HEK293 (cell line): Measurements from ENCODE around the gene FEV.

ENCODE experiments used
- CTCF ChIA-PET: fragments of 350-600 bp; formaldehyde crosslinking; extraction: SDS; loops from one replicate; lab custom pipeline; 2021; ENCODE audit warnings: antibody characterized with exemption; lab: Yijun Ruan, JAX
- POLR2A ChIA-PET: fragments of 300-600 bp; formaldehyde crosslinking; extraction: SDS; loops from one replicate; lab custom pipeline; 2020; ENCODE audit warnings: antibody characterized with exemption, inconsistent platforms; lab: Yijun Ruan, JAX
- H3K27ac ChIP-seq: fragments of 200-500 bp; sonication (Bioruptor generic); 2 replicates; pipeline ENCODE4 v1.5.1; 2014; ENCODE audit warnings: low read depth, low read length, control low read depth, inconsistent platforms; ENCODE audit errors: extremely low read depth
- H3K36me3 ChIP-seq, 2 experiments: fragments of 200-500 bp in 1 of 2; sonication (Bioruptor generic) in 1 of 2; 1 replicate in 1 of 2; 2 replicates in 1 of 2; pipeline ENCODE4 v1.5.1; 2014 to 2017; ENCODE audit warnings: inconsistent platforms in 2 of 2, low read length in 2 of 2; ENCODE audit not compliant: control insufficient read depth in 2 of 2, insufficient read depth in 1 of 2
- H3K4me1 ChIP-seq: fragments of 200-500 bp; sonication (Bioruptor generic); 2 replicates; pipeline ENCODE4 v1.5.1; 2014; ENCODE audit warnings: mild to moderate bottlenecking, low read length, inconsistent platforms; ENCODE audit not compliant: control insufficient read depth, insufficient read depth
- H3K4me3 ChIP-seq: 2 replicates; pipeline ENCODE4 v1.5.1; 2011; ENCODE audit warnings: low read depth, mild to moderate bottlenecking, control low read depth, low read length, moderate library complexity
- H3K9me3 ChIP-seq: fragments of 200-500 bp; sonication (Bioruptor generic); 2 replicates; pipeline ENCODE4 v1.5.1; 2014; ENCODE audit warnings: low read depth, low read length, inconsistent platforms; ENCODE audit not compliant: control insufficient read depth, insufficient read depth
- EGR2 ChIP-seq: fragments of 450-650 bp; formaldehyde crosslinking; IDR thresholded peaks from 2 replicates; pipeline ENCODE4 v1.5.1; 2016; ENCODE audit warnings: low read depth, missing biosample characterization, missing genetic modification characterization
- GFI1B ChIP-seq: fragments of 450-650 bp; formaldehyde crosslinking; IDR thresholded peaks from 2 replicates; pipeline ENCODE4 v1.5.1; 2016; ENCODE audit warnings: missing biosample characterization, missing genetic modification characterization
- GLIS2 ChIP-seq: fragments of 450-650 bp; formaldehyde crosslinking; IDR thresholded peaks from 2 replicates; pipeline ENCODE4 v1.5.1; 2016; ENCODE audit warnings: missing biosample characterization, missing genetic modification characterization
- HOXC10 ChIP-seq: sonication (generic); formaldehyde crosslinking; IDR thresholded peaks from 2 replicates; pipeline ENCODE4 v1.8.1; 2023; ENCODE audit warnings: mild to moderate bottlenecking, missing genetic modification reagents
- HOXD13 ChIP-seq: sonication (generic); formaldehyde crosslinking; IDR thresholded peaks from 2 replicates; pipeline ENCODE4 v1.8.0; 2022; ENCODE audit warnings: missing genetic modification reagents, borderline replicate concordance
- IKZF3 ChIP-seq: fragments of 450-650 bp; IDR thresholded peaks from 2 replicates; pipeline ENCODE4 v1.5.0; 2018; ENCODE audit warnings: missing biosample characterization, mild to moderate bottlenecking, missing genetic modification characterization, moderate library complexity
- MYNN ChIP-seq: fragments of 450-650 bp; formaldehyde crosslinking; IDR thresholded peaks from 2 replicates; pipeline ENCODE4 v1.5.1; 2016; ENCODE audit warnings: missing biosample characterization, missing genetic modification characterization, borderline replicate concordance
- PRDM1 ChIP-seq: fragments of 450-650 bp; formaldehyde crosslinking; IDR thresholded peaks from 2 replicates; pipeline ENCODE4; 2016; ENCODE audit warnings: missing biosample characterization, missing genetic modification characterization
- SCRT1 ChIP-seq: fragments of 450-650 bp; formaldehyde crosslinking; IDR thresholded peaks from 2 replicates; pipeline ENCODE4 v1.5.1; 2016; ENCODE audit warnings: missing biosample characterization, missing genetic modification characterization, borderline replicate concordance
- TRIM28 ChIP-seq: IDR thresholded peaks from 2 replicates; pipeline ENCODE4 v1.6.1; 2011; ENCODE audit warnings: low read length, control low read depth, borderline replicate concordance
- YY2 ChIP-seq: fragments of 450-650 bp; formaldehyde crosslinking; IDR thresholded peaks from 2 replicates; pipeline ENCODE4 v1.5.1; 2016; ENCODE audit warnings: missing biosample characterization, missing genetic modification characterization
- ZEB2 ChIP-seq: fragments of 450-650 bp; formaldehyde crosslinking; IDR thresholded peaks from 2 replicates; pipeline ENCODE4 v1.5.1; 2016; ENCODE audit warnings: missing biosample characterization, missing genetic modification characterization
- ZNF10 ChIP-seq: fragments of 450-650 bp; formaldehyde crosslinking; IDR thresholded peaks from 2 replicates; pipeline ENCODE4 v1.5.1; 2017; ENCODE audit warnings: missing biosample characterization, missing genetic modification characterization
- ZNF114 ChIP-seq: fragments of 450-650 bp; formaldehyde crosslinking; IDR thresholded peaks from 2 replicates; pipeline ENCODE4 v1.5.0; 2017; ENCODE audit warnings: missing biosample characterization, missing genetic modification characterization
- ZNF121 ChIP-seq: fragments of 450-650 bp; formaldehyde crosslinking; IDR thresholded peaks from 2 replicates; pipeline ENCODE4 v1.5.1; 2016; ENCODE audit warnings: missing biosample characterization, missing genetic modification characterization
- ZNF239 ChIP-seq: fragments of 450-650 bp; formaldehyde crosslinking; IDR thresholded peaks from 2 replicates; pipeline ENCODE4 v1.5.1; 2016; ENCODE audit warnings: missing biosample characterization, missing genetic modification characterization
- ZNF274 ChIP-seq, 2 experiments: fragments of 200-500 bp in 1 of 2; fragments of 450-650 bp in 1 of 2; sonication (Bioruptor generic) in 1 of 2; formaldehyde crosslinking in 1 of 2; IDR thresholded peaks; 2 replicates each; pipeline versions ENCODE4 v1.5.1 to v1.6.1; 2014 to 2016; ENCODE audit warnings: borderline replicate concordance in 1 of 2, inconsistent platforms in 1 of 2, low read length in 1 of 2, missing biosample characterization in 1 of 2, missing genetic modification characterization in 1 of 2
- ZNF366 ChIP-seq: fragments of 450-650 bp; formaldehyde crosslinking; conservative IDR thresholded peaks from 2 replicates; pipeline ENCODE4 v1.5.1; 2016; ENCODE audit warnings: missing biosample characterization, missing genetic modification characterization
- ZNF394 ChIP-seq: fragments of 450-650 bp; formaldehyde crosslinking; IDR thresholded peaks from 2 replicates; pipeline ENCODE4 v1.5.1; 2016; ENCODE audit warnings: missing biosample characterization, missing genetic modification characterization, mild to moderate bottlenecking, moderate library complexity, borderline replicate concordance
- ZNF510 ChIP-seq: fragments of 450-650 bp; formaldehyde crosslinking; IDR thresholded peaks from 2 replicates; pipeline ENCODE4 v1.5.1; 2018; ENCODE audit warnings: mild to moderate bottlenecking, missing genetic modification characterization, missing biosample characterization; ENCODE audit not compliant: insufficient replicate concordance
- ZNF548 ChIP-seq: fragments of 450-650 bp; formaldehyde crosslinking; IDR thresholded peaks from 2 replicates; pipeline ENCODE4 v1.5.1; 2016; ENCODE audit warnings: missing biosample characterization, missing genetic modification characterization
- ZNF76 ChIP-seq: fragments of 450-650 bp; formaldehyde crosslinking; IDR thresholded peaks from 2 replicates; pipeline ENCODE4; 2016; ENCODE audit warnings: low read depth, missing biosample characterization, missing genetic modification characterization, borderline replicate concordance
- TF ChIP-seq, protein P1 (sequence below): fragments of 450-650 bp; IDR thresholded peaks from 2 replicates; pipeline ENCODE4 v1.5.1; 2018; ENCODE audit warnings: missing biosample characterization, mild to moderate bottlenecking, missing genetic modification characterization
- TF ChIP-seq, protein P2 (sequence below): fragments of 450-650 bp; formaldehyde crosslinking; IDR thresholded peaks from 2 replicates; pipeline ENCODE4 v1.5.1; 2016; ENCODE audit warnings: missing biosample characterization, missing genetic modification characterization

Gene FEV

DNA sequence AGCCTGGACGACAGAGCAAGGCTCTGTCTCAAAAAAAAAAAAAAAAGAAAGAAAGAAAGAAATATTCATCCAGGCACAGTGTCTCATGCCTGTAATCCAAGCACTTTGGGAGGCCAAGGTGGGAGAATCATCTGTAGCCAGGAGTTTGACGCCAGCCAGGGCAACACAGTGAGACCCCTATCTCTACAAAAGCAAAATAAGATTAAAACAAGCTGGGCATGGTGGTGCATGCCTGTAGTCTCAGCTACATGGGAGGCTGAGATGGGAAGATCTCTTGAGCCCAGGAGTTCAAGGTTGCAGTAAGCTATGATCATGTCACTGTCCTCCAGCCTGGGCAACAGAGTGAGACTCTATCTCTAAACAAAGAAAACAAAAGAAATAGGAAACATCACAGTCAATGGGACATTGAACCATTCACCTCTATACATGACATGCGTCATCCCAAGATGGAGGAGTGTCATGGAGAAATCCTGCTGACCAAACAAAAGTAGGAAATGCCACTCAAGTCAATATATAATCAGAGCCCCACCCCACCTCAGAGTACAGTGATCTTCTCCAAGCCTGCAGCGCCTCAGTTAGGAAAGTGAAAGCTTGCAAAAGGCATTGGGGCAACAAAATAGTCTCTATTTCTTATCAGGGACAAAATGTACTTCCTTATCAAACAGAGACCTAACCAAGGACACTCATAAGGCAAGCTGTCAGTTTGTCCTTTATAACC lies 9.8 kb downstream of the FEV start:
- Histone ChIP-seq H3K4me3 (no peak overlapping the region), H3K36me3 (no peaks in the 10 kb centered on the region), H3K27ac (no peak overlapping the region), H3K4me1 (0 out of 2 replicates have a peak, but pooled peaks cover 2% of the 10 kb centered on the region), H3K9me3 (no peaks in the 10 kb centered on the region)
- POLR2A ChIA-PET = no interaction called here
- TF ChIP-seq ZNF121 (tag by site-specific recombination) (peak; percentile 71), ZNF76 (tag by site-specific recombination) (no peak)
- CTCF ChIA-PET = interaction anchor here (0.5 to 2.7 kb wide), 14 partner anchors 12 to 523 kb away, joined by 3 to 16 read pairs (median 3); partner anchors contain the start of gene GMPPA

DNA sequence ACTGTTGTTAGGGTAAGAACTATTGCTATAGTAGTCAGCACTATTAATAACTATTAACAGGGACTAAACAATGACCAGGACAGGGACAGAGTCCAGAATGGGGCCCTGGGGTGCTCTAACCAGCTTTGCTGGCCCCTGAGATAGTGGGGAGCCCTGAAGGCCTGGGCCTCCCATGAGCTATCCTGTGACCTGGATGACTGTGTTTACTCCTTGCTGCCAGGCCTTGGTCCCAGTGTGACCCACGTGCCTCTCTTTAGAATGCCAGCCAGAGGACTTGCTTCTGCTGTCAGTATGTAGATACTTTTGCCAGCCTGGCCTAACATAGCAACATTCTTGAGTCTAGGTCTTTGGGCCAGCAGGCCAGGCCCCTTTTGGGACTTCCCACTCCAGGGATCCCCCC lies 14.1 kb downstream of the FEV start:
- H3K9me3 ChIP-seq = no peaks in the 10 kb centered on the region
- no peaks in the 10 kb centered on the region for H3K36me3 ChIP-seq
- H3K27ac ChIP-seq = no peak overlapping the region
- CTCF ChIA-PET = interaction anchor here (2.3 kb wide), 1 partner anchor 10 kb away, joined by 17 read pairs; no protein-coding TSS in a partner anchor
- no peaks in the 10 kb centered on the region for H3K4me1 ChIP-seq
- POLR2A ChIA-PET = no interaction called here
- TF ChIP-seq IKZF3 (tag by site-specific recombination) (no peak), ZNF394 (tag by site-specific recombination) (no peak), ZNF239 (no peak), TRIM28 (no peak), HOXD13 (CRISPR knock-in tag) (no peak), EGR2 (no peak), ZNF10 (tag by site-specific recombination) (no peak), GLIS2 (tag by site-specific recombination) (no peak), MYNN (tag by site-specific recombination) (no peak), ZNF274 (IDR thresholded peaks at IDR 0.05; ENCODE audit: low read length) (no peak), ZNF274 (tag by site-specific recombination; IDR thresholded peaks at IDR 0.05; ENCODE audit: borderline replicate concordance) (no peak), ZNF366 (tag by site-specific recombination) (no peak), YY2 (tag by site-specific recombination) (no peak), ZNF510 (no peak), ZNF548 (tag by site-specific recombination) (no peak), HOXC10 (CRISPR knock-in tag) (no peak)
- TF ChIP-seq, protein P1, sequence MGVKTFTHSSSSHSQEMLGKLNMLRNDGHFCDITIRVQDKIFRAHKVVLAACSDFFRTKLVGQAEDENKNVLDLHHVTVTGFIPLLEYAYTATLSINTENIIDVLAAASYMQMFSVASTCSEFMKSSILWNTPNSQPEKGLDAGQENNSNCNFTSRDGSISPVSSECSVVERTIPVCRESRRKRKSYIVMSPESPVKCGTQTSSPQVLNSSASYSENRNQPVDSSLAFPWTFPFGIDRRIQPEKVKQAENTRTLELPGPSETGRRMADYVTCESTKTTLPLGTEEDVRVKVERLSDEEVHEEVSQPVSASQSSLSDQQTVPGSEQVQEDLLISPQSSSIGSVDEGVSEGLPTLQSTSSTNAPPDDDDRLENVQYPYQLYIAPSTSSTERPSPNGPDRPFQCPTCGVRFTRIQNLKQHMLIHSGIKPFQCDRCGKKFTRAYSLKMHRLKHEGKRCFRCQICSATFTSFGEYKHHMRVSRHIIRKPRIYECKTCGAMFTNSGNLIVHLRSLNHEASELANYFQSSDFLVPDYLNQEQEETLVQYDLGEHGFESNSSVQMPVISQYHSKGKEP (tag by site-specific recombination) = no peak
- H3K4me3 ChIP-seq = no peak overlapping the region

DNA sequence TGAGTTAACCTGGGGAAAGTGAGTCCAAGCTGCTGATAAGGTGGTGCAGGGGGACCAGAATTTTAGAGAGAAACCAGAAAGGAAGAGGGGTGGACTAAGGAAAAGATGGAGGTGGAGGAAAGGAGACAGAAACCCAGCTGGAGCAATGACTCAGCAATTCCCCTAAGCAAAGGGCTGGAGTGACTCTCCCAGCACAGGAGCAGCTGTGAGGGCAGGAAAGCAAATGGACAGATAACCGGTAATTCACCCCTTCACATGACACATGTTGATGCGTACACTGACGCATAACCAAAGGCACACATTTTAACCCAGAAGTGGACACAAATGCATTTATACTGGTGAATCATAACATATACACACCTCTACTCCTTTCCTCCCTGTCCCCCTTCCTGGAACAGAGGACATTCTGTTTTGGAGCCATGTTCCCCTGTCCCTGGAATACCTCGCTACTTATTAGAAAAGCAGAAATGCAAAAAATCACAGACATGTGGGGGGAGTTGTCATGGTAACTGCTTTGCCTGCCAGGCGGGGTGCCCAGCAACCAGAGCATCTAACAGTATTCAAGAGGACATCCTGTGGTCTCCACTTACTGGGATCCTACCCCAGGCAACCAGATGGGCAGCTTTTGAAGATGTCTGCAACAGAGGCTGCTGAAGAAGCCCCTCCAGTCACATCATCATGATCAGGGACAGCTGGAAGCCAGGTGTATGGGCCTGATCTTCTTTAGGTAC lies 20.8 kb downstream of the FEV start:
- Histone ChIP-seq H3K36me3 (no peaks in the 10 kb centered on the region), H3K9me3 (no peaks in the 10 kb centered on the region)
- POLR2A ChIA-PET = interaction anchor here (1.2 kb wide), 1 partner anchor 16 kb away, joined by 4 read pairs; no protein-coding TSS in a partner anchor

More for the DNA sequence above, 20.8 kb downstream of the FEV start:
- CTCF ChIA-PET = interaction anchor here (0.8 to 6.2 kb wide), 5 partner anchors 11 to 87 kb away, joined by 3 to 65 read pairs (median 8); no protein-coding TSS in a partner anchor
- H3K4me1 ChIP-seq = peaks cover 9% of the 10 kb centered on the region
- H3K27ac ChIP-seq = no peak overlapping the region
- no peak overlapping the region for H3K4me3 ChIP-seq
- TF ChIP-seq, protein P2, sequence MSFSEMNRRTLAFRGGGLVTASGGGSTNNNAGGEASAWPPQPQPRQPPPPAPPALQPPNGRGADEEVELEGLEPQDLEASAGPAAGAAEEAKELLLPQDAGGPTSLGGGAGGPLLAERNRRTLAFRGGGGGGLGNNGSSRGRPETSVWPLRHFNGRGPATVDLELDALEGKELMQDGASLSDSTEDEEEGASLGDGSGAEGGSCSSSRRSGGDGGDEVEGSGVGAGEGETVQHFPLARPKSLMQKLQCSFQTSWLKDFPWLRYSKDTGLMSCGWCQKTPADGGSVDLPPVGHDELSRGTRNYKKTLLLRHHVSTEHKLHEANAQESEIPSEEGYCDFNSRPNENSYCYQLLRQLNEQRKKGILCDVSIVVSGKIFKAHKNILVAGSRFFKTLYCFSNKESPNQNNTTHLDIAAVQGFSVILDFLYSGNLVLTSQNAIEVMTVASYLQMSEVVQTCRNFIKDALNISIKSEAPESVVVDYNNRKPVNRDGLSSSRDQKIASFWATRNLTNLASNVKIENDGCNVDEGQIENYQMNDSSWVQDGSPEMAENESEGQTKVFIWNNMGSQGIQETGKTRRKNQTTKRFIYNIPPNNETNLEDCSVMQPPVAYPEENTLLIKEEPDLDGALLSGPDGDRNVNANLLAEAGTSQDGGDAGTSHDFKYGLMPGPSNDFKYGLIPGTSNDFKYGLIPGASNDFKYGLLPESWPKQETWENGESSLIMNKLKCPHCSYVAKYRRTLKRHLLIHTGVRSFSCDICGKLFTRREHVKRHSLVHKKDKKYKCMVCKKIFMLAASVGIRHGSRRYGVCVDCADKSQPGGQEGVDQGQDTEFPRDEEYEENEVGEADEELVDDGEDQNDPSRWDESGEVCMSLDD (tag by site-specific recombination) = no peak
- TF ChIP-seq ZNF114 (tag by site-specific recombination) (no peak), ZNF510 (no peak), ZNF10 (tag by site-specific recombination) (no peak), PRDM1 (tag by site-specific recombination) (peak; percentile 79), GFI1B (tag by site-specific recombination) (no peak), ZEB2 (tag by site-specific recombination) (no peak), SCRT1 (tag by site-specific recombination) (no peak)
